CD8-positive, alpha-beta memory T cell (primary cell): ENCODE results near the gene MND1. TPM values are rescaled to one million over a fixed set of nuclear protein-coding genes. Genes with fewer than 3 reads are reported as not detected.

Source experiments
- CTCF ChIA-PET: fragments of 350-600 bp; sonication (Branson Sonifier 250); formaldehyde crosslinking; loops from one replicate; lab custom pipeline; 2021; ENCODE audit warnings: antibody characterized with exemption; lab: Charles Lee
- POLR2A ChIA-PET: fragments of 350-600 bp; sonication (Branson Sonifier 250); formaldehyde crosslinking; loops from one replicate; lab custom pipeline; 2021; ENCODE audit warnings: antibody characterized with exemption; lab: Charles Lee
- DNase-seq, 5 donors: peaks; one replicate each; pipeline versions ENCODE4 v3.0.0 to v3.0.0-alpha.2; 2020 to 2022; ENCODE audit warnings: mixed read lengths in 1 of 5
- H3K27ac ChIP-seq: one replicate; pipeline ENCODE4 v1.7.0; 2013; ENCODE audit warnings: low read depth, mild to moderate bottlenecking, low read length, moderate library complexity
- H3K27me3 ChIP-seq: 2 replicates; pipeline ENCODE4 v1.7.0; 2013; ENCODE audit warnings: low read length, mild to moderate bottlenecking; ENCODE audit not compliant: insufficient read depth, poor library complexity, severe bottlenecking
- H3K36me3 ChIP-seq: 2 replicates; pipeline ENCODE4 v1.7.0; 2013; ENCODE audit warnings: mild to moderate bottlenecking, low read length, moderate library complexity; ENCODE audit not compliant: insufficient read depth
- H3K4me1 ChIP-seq: 2 replicates; pipeline ENCODE4 v1.7.0; 2013; ENCODE audit warnings: mild to moderate bottlenecking, low read length, moderate library complexity; ENCODE audit not compliant: insufficient read depth
- H3K4me3 ChIP-seq: 2 replicates; pipeline ENCODE4 v1.7.0; 2013; ENCODE audit warnings: mild to moderate bottlenecking, low read length
- H3K9me3 ChIP-seq: 2 replicates; pipeline ENCODE4 v1.7.0; 2013; ENCODE audit warnings: mild to moderate bottlenecking, low read length
- H3K27ac Mint-ChIP-seq, 8 donors: one replicate each; pipeline ENCODE4 v1.8.0; 2020 to 2021; ENCODE audit warnings: mixed read lengths in 8 of 8, mild to moderate bottlenecking in 6 of 8, inconsistent platforms in 3 of 8, moderate library complexity in 3 of 8
- H3K27me3 Mint-ChIP-seq, 2 donors: one replicate each; pipeline ENCODE4 v1.8.0; 2020 to 2021; ENCODE audit warnings: mixed read lengths in 2 of 2, mild to moderate bottlenecking in 1 of 2, moderate library complexity in 1 of 2
- H3K36me3 Mint-ChIP-seq, 3 donors: one replicate each; pipeline ENCODE4 v1.8.0; 2020 to 2021; ENCODE audit warnings: mixed read lengths in 3 of 3, inconsistent platforms in 1 of 3, mild to moderate bottlenecking in 1 of 3
- H3K4me1 Mint-ChIP-seq, 3 donors: one replicate each; pipeline ENCODE4 v1.8.0; 2020 to 2021; ENCODE audit warnings: mixed read lengths in 3 of 3, inconsistent platforms in 1 of 3, mild to moderate bottlenecking in 1 of 3
- H3K4me3 Mint-ChIP-seq, 7 donors: one replicate each; pipeline ENCODE4 v1.8.0; 2020 to 2021; ENCODE audit warnings: mixed read lengths in 7 of 7, mild to moderate bottlenecking in 6 of 7, moderate library complexity in 4 of 7, inconsistent platforms in 2 of 7
- H3K9me3 Mint-ChIP-seq, 5 donors: one replicate each; pipeline ENCODE4 v1.8.0; 2020 to 2022; ENCODE audit warnings: mixed read lengths in 5 of 5, mild to moderate bottlenecking in 3 of 5, moderate library complexity in 2 of 5, inconsistent platforms in 1 of 5
- polyA plus RNA-seq: library from polyadenylated mRNA; unstranded; fragments of 300-500 nt; fragmentation: Illumina TruSeq; gene quantifications from one replicate; pipeline ENCODE4 v1.2.3, GENCODE V29; 2021
- total RNA-seq, 2 experiments: library from RNA; stranded (reverse); gene quantifications; one replicate each; pipeline ENCODE4 v1.2.3, GENCODE V29; 2021

MND1 gene
- total and polyA plus RNA-seq, 3 experiments from 2014 or later = 0.31 to 21.6 (median 20.2) TPM

DNA sequence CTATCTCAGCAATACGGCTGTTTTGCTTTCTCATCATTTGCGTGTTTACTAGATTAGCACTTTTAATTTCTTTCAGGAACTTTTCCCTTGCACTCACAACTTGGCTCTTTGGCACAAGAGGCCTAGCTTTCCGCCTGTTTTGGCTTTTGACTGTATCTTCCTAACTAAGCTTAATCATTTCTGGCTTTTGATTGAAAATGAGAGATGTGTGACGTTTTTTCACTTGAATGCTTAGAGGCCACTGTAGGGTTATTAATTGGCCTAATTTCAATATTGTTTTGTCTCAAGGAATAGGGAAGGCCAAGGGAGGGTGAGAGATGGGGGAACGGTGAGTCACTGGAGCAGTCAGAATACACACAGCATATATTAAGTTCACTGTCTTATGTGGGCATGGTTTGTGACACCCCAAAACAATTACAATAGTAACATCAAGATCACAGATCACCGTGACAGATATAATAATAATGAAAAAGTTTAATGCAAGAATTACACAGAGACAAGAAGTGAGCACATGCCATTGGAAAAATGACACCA, 27.3 kb downstream of the MND1 start:
- H3K36me3 ChIP-seq = no peaks in the 10 kb centered on the region
- Mint-ChIP-seq H3K27me3 (no peaks in the 10 kb centered on the region), H3K9me3 (peaks cover 2 to 9% (median 7%) of the 10 kb centered on the region in 5 donors), H3K4me1 (peaks cover 0 to 7% (median 7%) of the 10 kb centered on the region in 3 donors), H3K4me3 (no peak overlapping the region), H3K36me3 (peaks cover 0 to 19% (median 8%) of the 10 kb centered on the region in 3 donors), H3K27ac (no peak overlapping the region)
- no peaks in the 10 kb centered on the region for H3K27me3 ChIP-seq
- no peak for DNase-seq
- no peaks in the 10 kb centered on the region for H3K4me1 ChIP-seq
- H3K9me3 ChIP-seq = no peaks in the 10 kb centered on the region
- no peak overlapping the region for H3K4me3 ChIP-seq
- no peak overlapping the region for H3K27ac ChIP-seq
- ChIA-PET POLR2A (no interaction called here), CTCF (interaction anchor here (1.0 kb wide), 1 partner anchor 203 kb away, joined by 3 read pairs; no protein-coding TSS in a partner anchor)

DNA sequence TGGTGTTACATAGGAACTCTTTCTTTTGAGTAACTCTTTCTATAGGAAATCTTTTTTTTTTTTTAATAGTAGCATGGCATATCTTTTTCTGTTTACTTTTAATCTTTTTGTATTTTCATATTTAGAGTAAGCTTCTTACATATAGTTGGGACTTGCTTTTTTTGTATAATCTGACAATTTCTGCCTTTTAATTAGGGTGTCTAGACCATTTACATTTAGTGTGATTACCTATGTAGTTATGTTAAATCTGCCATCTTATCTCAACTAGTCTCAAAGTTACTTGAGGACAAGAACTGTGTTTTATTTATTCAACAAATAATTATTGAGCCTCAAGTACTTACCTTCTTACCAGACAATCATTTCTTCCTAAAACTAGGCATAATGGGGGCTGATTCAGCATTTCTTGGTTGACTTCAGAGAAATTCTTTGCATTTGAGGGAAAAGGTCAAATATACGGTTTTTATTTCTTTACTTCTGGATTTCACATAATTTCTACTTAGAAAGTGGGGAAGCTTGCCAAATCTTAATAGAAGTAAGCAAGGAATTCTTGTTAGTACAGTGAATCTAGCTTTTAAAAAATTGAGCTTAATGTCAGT, 28.6 kb downstream of the MND1 start:
- no peaks in the 10 kb centered on the region for H3K4me1 ChIP-seq
- H3K27me3 ChIP-seq = no peaks in the 10 kb centered on the region
- Mint-ChIP-seq H3K36me3 (peaks cover 0 to 19% (median 8%) of the 10 kb centered on the region in 3 donors), H3K9me3 (peaks cover 2 to 9% (median 7%) of the 10 kb centered on the region in 5 donors), H3K4me3 (no peak overlapping the region), H3K27me3 (no peaks in the 10 kb centered on the region), H3K4me1 (peaks cover 0 to 7% (median 7%) of the 10 kb centered on the region in 3 donors), H3K27ac (no peak overlapping the region)
- H3K9me3 ChIP-seq = no peaks in the 10 kb centered on the region
- no peak overlapping the region for H3K4me3 ChIP-seq
- ChIA-PET POLR2A (no interaction called here), CTCF (no interaction called here)
- no peaks in the 10 kb centered on the region for H3K36me3 ChIP-seq
- H3K27ac ChIP-seq = no peak overlapping the region
- no peak for DNase-seq

DNA sequence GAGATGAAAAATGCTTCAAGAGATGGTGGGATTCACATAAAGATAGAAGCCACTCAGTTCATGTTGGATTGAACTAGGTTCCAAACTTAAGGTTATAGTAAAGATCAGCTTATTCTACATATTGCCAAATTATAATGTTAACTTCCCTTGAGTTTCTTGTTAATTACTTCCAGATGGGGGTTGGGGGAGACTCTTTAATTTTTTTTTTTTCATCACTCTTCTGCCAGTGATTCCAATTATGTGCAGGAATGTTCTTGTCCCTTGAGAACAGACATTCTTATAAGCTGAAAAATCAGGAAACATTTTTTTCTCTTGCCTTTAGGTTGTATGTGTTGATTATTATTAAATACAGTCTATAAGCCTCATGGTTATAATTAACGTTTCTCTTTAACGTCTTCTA, 30.0 kb downstream of the MND1 start:
- Histone ChIP-seq H3K27ac (no peak overlapping the region), H3K4me3 (no peak overlapping the region), H3K27me3 (no peaks in the 10 kb centered on the region), H3K9me3 (no peaks in the 10 kb centered on the region), H3K4me1 (no peaks in the 10 kb centered on the region), H3K36me3 (no peaks in the 10 kb centered on the region)
- CTCF ChIA-PET = no interaction called here
- Mint-ChIP-seq H3K4me1 (peaks cover 0 to 10% (median 7%) of the 10 kb centered on the region in 3 donors), H3K4me3 (no peak overlapping the region), H3K27me3 (no peaks in the 10 kb centered on the region), H3K27ac (peak overlapping the region in 1 of 8 donors; percentile 16), H3K36me3 (peaks cover 0 to 19% (median 6%) of the 10 kb centered on the region in 3 donors), H3K9me3 (peaks cover 2 to 9% (median 7%) of the 10 kb centered on the region in 5 donors)
- DNase-seq = no peak
- POLR2A ChIA-PET = no interaction called here

DNA sequence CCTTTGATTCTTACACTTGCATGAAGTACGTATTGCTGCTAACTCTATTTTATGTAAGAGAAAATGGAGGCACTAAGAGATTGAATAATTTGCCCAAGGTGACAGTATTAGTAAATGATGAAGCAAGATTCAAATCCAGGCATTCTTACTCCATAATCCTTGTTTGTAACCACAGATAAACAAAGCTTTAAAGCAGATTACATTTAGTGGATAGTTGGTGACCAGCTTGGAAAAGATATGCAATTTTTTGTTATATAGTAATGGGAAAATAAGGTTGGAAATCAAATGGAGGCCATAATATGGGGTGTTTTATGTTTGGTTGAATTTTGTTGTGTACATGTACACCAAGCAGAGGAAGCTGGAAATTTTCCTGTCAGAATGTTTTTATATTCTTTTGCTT, 30.8 kb downstream of the MND1 start:
- CTCF ChIA-PET = interaction anchor here (0.9 kb wide), 1 partner anchor 31 kb away, joined by 3 read pairs; no protein-coding TSS in a partner anchor
- H3K27me3 Mint-ChIP-seq = no peaks in the 10 kb centered on the region
- no peak for DNase-seq
- H3K27ac Mint-ChIP-seq = no peak overlapping the region
- H3K4me3 Mint-ChIP-seq = no peak overlapping the region
- Histone ChIP-seq H3K4me1 (no peaks in the 10 kb centered on the region), H3K9me3 (no peaks in the 10 kb centered on the region), H3K27me3 (no peaks in the 10 kb centered on the region), H3K36me3 (no peaks in the 10 kb centered on the region), H3K27ac (no peak overlapping the region), H3K4me3 (no peak overlapping the region)
- peaks cover 0 to 19% (median 6%) of the 10 kb centered on the region in 3 donors for H3K36me3 Mint-ChIP-seq
- peaks cover 0 to 10% (median 7%) of the 10 kb centered on the region in 3 donors for H3K4me1 Mint-ChIP-seq
- POLR2A ChIA-PET = no interaction called here
- peaks cover 2 to 9% (median 7%) of the 10 kb centered on the region in 5 donors for H3K9me3 Mint-ChIP-seq

DNA sequence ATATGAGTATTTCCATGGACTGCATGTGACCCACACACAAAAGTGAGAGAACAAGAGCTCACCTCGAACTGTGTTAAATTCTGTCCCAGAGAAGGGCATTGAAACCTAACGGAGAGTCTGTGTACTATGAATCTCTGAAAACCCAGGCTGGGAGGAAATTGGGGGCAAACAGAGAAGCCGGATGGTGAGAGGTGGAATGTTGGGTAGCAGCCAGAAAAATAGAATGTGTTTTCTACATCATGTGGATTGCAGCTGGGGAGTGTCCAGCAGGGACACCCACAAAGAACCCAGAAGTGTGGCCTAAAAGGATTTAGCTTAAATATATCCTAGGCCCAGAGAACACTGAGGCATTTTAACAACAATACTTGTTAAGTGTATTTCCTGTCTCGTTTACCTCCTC, 38.6 kb downstream of the MND1 start:
- DNase-seq = no peak
- no peaks in the 10 kb centered on the region for H3K9me3 Mint-ChIP-seq
- CTCF ChIA-PET = no interaction called here
- no peak overlapping the region for H3K27ac ChIP-seq
- no peak overlapping the region for H3K4me3 ChIP-seq
- POLR2A ChIA-PET = no interaction called here
- no peak overlapping the region for H3K4me3 Mint-ChIP-seq
- H3K27ac Mint-ChIP-seq = peak overlapping the region in 2 of 8 donors; percentile 4 to 38
- H3K4me1 Mint-ChIP-seq = peaks cover 0 to 3% (median 0%) of the 10 kb centered on the region in 3 donors
- H3K36me3 ChIP-seq = no peaks in the 10 kb centered on the region
- H3K27me3 Mint-ChIP-seq = no peaks in the 10 kb centered on the region
- H3K27me3 ChIP-seq = no peaks in the 10 kb centered on the region
- H3K36me3 Mint-ChIP-seq = peaks cover 0 to 2% (median 0%) of the 10 kb centered on the region in 3 donors
- H3K4me1 ChIP-seq = no peaks in the 10 kb centered on the region
- H3K9me3 ChIP-seq = no peaks in the 10 kb centered on the region

DNA sequence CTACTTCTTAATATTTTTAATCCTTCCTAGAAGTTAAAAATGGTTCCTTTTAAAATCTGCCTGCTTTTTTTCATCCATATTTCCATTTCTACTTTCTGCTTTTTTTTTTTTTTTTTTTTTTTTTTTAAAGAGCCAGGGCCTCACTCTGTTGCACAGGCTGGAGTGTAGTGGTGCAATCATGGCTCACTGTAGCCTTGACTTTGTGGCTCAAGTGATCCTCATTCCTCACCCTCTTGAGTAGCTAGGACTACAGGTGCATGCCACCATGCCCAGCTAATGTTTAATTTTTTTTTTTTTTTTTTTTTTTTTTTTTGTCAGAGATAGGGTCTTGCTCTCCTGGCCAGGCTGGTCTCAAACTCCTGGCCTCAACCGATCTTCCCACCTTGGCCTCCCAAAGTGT, 39.7 kb downstream of the MND1 start:
- no peak for DNase-seq
- H3K36me3 ChIP-seq = no peaks in the 10 kb centered on the region
- ChIA-PET POLR2A (no interaction called here), CTCF (no interaction called here)
- Mint-ChIP-seq H3K27me3 (no peaks in the 10 kb centered on the region), H3K4me1 (no peaks in the 10 kb centered on the region), H3K4me3 (no peak overlapping the region), H3K36me3 (peaks cover 0 to 2% (median 0%) of the 10 kb centered on the region in 3 donors), H3K27ac (no peak overlapping the region), H3K9me3 (no peaks in the 10 kb centered on the region)
- no peaks in the 10 kb centered on the region for H3K9me3 ChIP-seq
- no peak overlapping the region for H3K27ac ChIP-seq
- no peaks in the 10 kb centered on the region for H3K4me1 ChIP-seq
- H3K4me3 ChIP-seq = no peak overlapping the region
- no peaks in the 10 kb centered on the region for H3K27me3 ChIP-seq

DNA sequence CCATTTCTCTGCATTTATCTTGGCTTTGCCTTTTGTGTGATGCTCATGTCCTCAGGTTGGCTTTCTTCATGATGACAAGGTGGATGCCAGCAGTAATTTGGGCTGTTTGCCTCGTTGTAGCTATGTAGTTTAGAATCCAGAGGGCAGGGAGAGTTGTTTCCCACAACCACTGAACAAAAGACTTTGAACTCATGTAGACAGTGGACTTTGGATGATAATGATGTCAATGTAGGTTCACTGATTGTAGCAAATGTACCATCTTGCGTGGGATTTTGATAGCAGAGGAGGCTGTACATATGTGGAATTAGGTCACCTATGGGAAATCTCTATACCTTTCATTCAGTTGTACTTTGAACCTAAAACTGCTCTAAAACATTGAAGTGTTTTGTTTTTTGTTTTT, 41.3 kb downstream of the MND1 start:
- Mint-ChIP-seq H3K4me1 (no peaks in the 10 kb centered on the region), H3K9me3 (no peaks in the 10 kb centered on the region), H3K27ac (no peak overlapping the region), H3K36me3 (peaks cover 0 to 2% (median 0%) of the 10 kb centered on the region in 3 donors), H3K4me3 (no peak overlapping the region), H3K27me3 (no peaks in the 10 kb centered on the region)
- Histone ChIP-seq H3K4me3 (no peak overlapping the region), H3K36me3 (no peaks in the 10 kb centered on the region), H3K9me3 (no peaks in the 10 kb centered on the region), H3K4me1 (no peaks in the 10 kb centered on the region), H3K27me3 (no peaks in the 10 kb centered on the region), H3K27ac (no peak overlapping the region)
- DNase-seq = no peak
- ChIA-PET CTCF (no interaction called here), POLR2A (no interaction called here)

DNA sequence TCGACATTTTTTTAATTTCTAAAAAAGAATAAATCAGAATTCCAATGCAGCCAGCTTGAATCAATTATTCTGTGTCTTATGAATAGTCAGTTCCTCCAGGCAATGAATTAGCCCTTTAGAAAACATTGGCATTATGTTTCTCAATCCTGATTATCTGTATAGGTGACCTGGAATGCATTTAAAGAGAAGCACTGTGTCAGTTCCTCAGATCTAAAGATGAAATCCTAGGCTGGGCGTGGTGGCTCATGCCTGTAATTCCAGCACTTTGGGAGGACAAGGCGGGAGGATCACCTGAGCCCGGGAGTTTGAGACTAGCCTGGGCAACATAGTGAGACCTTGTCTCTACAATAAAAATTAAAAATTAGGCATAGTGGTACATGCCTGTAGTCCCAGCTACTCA, 43.5 kb downstream of the MND1 start:
- H3K9me3 ChIP-seq = no peaks in the 10 kb centered on the region
- POLR2A ChIA-PET = no interaction called here
- H3K27me3 ChIP-seq = no peaks in the 10 kb centered on the region
- no peaks in the 10 kb centered on the region for H3K9me3 Mint-ChIP-seq
- H3K36me3 ChIP-seq = no peaks in the 10 kb centered on the region
- H3K27me3 Mint-ChIP-seq = no peaks in the 10 kb centered on the region
- H3K4me1 Mint-ChIP-seq = no peaks in the 10 kb centered on the region
- peak overlapping the region in 1 of 7 donors; percentile 36 for H3K4me3 Mint-ChIP-seq
- no peak overlapping the region for H3K27ac Mint-ChIP-seq
- H3K36me3 Mint-ChIP-seq = peaks cover 0 to 1% (median 0%) of the 10 kb centered on the region in 3 donors
- H3K4me3 ChIP-seq = no peak overlapping the region
- no peaks in the 10 kb centered on the region for H3K4me1 ChIP-seq
- CTCF ChIA-PET = interaction anchor here (1.2 kb wide), 1 partner anchor 9 kb away, joined by 6 read pairs; no protein-coding TSS in a partner anchor
- DNase-seq = no peak
- H3K27ac ChIP-seq = no peak overlapping the region
